HepG2 (cell line): ENCODE data around the gene ALOX5AP. TPM values are rescaled to one million over a fixed set of nuclear protein-coding genes. Genes with fewer than 3 reads are reported as not detected.

ENCODE experiments used
- AFF4 ChIP-seq: sonication (generic); formaldehyde crosslinking; IDR thresholded peaks from 2 replicates; pipeline ENCODE4 v1.4.0; 2020; ENCODE audit warnings: missing genetic modification reagents
- FOXA3 ChIP-seq: IDR thresholded peaks from 2 replicates; pipeline ENCODE4 v1.6.1; 2016; ENCODE audit warnings: missing genetic modification reagents, missing compliant biosample characterization
- FOXO1 ChIP-seq: sonication (generic); formaldehyde crosslinking; IDR thresholded peaks from 2 replicates; pipeline ENCODE4 v1.4.0; 2020; ENCODE audit warnings: missing genetic modification reagents
- GPN1 ChIP-seq: sonication (generic); formaldehyde crosslinking; IDR thresholded peaks from 2 replicates; pipeline ENCODE4 v1.5.1; 2020; ENCODE audit warnings: missing genetic modification reagents, borderline replicate concordance
- HCFC1 ChIP-seq: fragments of 150-350 bp; IDR thresholded peaks from 2 replicates; pipeline ENCODE4 v1.6.1; 2014; ENCODE audit warnings: low read depth, low read length
- HOXA9 ChIP-seq: sonication (generic); formaldehyde crosslinking; IDR thresholded peaks from 2 replicates; pipeline ENCODE4 v1.8.1; 2022; ENCODE audit warnings: missing genetic modification reagents, mild to moderate bottlenecking, moderate library complexity, borderline replicate concordance
- JUNB ChIP-seq: sonication (generic); formaldehyde crosslinking; IDR thresholded peaks from 2 replicates; pipeline ENCODE4 v1.8.0; 2022; ENCODE audit warnings: missing genetic modification reagents, mild to moderate bottlenecking, borderline replicate concordance
- JUND ChIP-seq: sonication (generic); formaldehyde crosslinking; IDR thresholded peaks from 2 replicates; pipeline ENCODE4 v1.8.0; 2022; ENCODE audit warnings: mild to moderate bottlenecking, missing genetic modification reagents
- NFE2 ChIP-seq: sonication (generic); formaldehyde crosslinking; IDR thresholded peaks from 2 replicates; pipeline ENCODE4 v1.4.0; 2020; ENCODE audit warnings: missing genetic modification reagents
- PHF8 ChIP-seq: sonication (generic); formaldehyde crosslinking; IDR thresholded peaks from 2 replicates; pipeline ENCODE4 v1.5.0; 2020; ENCODE audit warnings: missing genetic modification reagents
- POLR2AphosphoS2 ChIP-seq: IDR thresholded peaks from 2 replicates; pipeline ENCODE4 v1.6.1; 2011; ENCODE audit warnings: low read depth, low read length, improper control_type of control experiment
- POLR2G ChIP-seq: fragments of 200-400 bp; formaldehyde crosslinking; IDR thresholded peaks from 2 replicates; pipeline ENCODE4 v1.6.1; 2018; ENCODE audit warnings: mild to moderate bottlenecking, low read depth, low read length, moderate library complexity
- TBP ChIP-seq: sonication (generic); formaldehyde crosslinking; IDR thresholded peaks from 2 replicates; pipeline ENCODE4 v1.5.0; 2020; ENCODE audit warnings: missing genetic modification reagents
- YEATS4 ChIP-seq: sonication (generic); formaldehyde crosslinking; IDR thresholded peaks from 2 replicates; pipeline ENCODE4 v1.4.0; 2020; ENCODE audit warnings: missing genetic modification reagents, borderline replicate concordance
- ZNF44 ChIP-seq: sonication (generic); formaldehyde crosslinking; IDR thresholded peaks from 2 replicates; pipeline ENCODE4 v1.5.1; 2020; ENCODE audit warnings: mild to moderate bottlenecking, missing genetic modification reagents
- polyA plus RNA-seq, 8 experiments: library from polyadenylated mRNA; depleted of rRNA in 3 of 8; stranded (reverse) in 7 of 8; unstranded in 1 of 8; fragments of >200 nt; fragmentation: Illumina TruSeq in 4 of 8; extraction: Trizol in 4 of 8; gene quantifications; 2 replicates each; pipeline versions ENCODE4 v1.2.1 to v1.2.3, GENCODE V29; 2011 to 2016; ENCODE audit warnings: low read depth in 4 of 8, missing spikeins in 1 of 8, mixed read lengths in 1 of 8; ENCODE audit not compliant: insufficient read depth in 1 of 8
- total RNA-seq, 5 experiments: library from RNA; depleted of rRNA; stranded (reverse); fragments of >200 nt; fragmentation: Illumina TruSeq; extraction: Trizol; gene quantifications; 2 replicates each; pipeline ENCODE4 v1.2.3, GENCODE V29; 2016; ENCODE audit warnings: low read depth in 1 of 5
- TF ChIP-seq, protein P1 (sequence below): sonication (generic); formaldehyde crosslinking; IDR thresholded peaks from 2 replicates; pipeline ENCODE4 v1.8.0; 2022; ENCODE audit warnings: missing genetic modification reagents, mild to moderate bottlenecking, borderline replicate concordance
- TF ChIP-seq, protein P2 (sequence below): sonication (generic); formaldehyde crosslinking; IDR thresholded peaks from 2 replicates; pipeline ENCODE4 v1.4.0; 2020; ENCODE audit warnings: mild to moderate bottlenecking, missing genetic modification reagents
- TF ChIP-seq, protein P3 (sequence below): sonication (generic); formaldehyde crosslinking; IDR thresholded peaks from 2 replicates; pipeline ENCODE4 v1.4.0; 2020; ENCODE audit warnings: missing genetic modification reagents
- TF ChIP-seq, protein P4 (sequence below): sonication (generic); formaldehyde crosslinking; IDR thresholded peaks from 2 replicates; pipeline ENCODE4 v1.5.1; 2020; ENCODE audit warnings: mild to moderate bottlenecking, missing genetic modification reagents, borderline replicate concordance

The ALOX5AP gene
- total and polyA plus RNA-seq, 2 of the 13 experiments (the other 11 are each of a cell fraction or from before 2014, with no cell fraction given), result 0.97 to 1.2 TPM

GRCh38 chr13:30805132-30805537 lies 69.8 kb downstream of the ALOX5AP start (continued):
- TF ChIP-seq YEATS4 (CRISPR knock-in tag), result peak; percentile 68
- TF ChIP-seq, protein P1, sequence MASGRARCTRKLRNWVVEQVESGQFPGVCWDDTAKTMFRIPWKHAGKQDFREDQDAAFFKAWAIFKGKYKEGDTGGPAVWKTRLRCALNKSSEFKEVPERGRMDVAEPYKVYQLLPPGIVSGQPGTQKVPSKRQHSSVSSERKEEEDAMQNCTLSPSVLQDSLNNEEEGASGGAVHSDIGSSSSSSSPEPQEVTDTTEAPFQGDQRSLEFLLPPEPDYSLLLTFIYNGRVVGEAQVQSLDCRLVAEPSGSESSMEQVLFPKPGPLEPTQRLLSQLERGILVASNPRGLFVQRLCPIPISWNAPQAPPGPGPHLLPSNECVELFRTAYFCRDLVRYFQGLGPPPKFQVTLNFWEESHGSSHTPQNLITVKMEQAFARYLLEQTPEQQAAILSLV (CRISPR knock-in tag), result no peak
- TF ChIP-seq, protein P2, sequence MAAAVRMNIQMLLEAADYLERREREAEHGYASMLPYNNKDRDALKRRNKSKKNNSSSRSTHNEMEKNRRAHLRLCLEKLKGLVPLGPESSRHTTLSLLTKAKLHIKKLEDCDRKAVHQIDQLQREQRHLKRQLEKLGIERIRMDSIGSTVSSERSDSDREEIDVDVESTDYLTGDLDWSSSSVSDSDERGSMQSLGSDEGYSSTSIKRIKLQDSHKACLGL (CRISPR knock-in tag), result no peak
- no peak for TF ChIP-seq PHF8 (CRISPR knock-in tag)
- TF ChIP-seq HOXA9, result no peak
- no peak for TF ChIP-seq JUNB (CRISPR knock-in tag)
- TF ChIP-seq FOXO1, result peak; percentile 36; the same call in 1 of the 2 replicates
- TF ChIP-seq GPN1 (CRISPR knock-in tag), result no peak
- TF ChIP-seq JUND (CRISPR knock-in tag), result no peak
- no peak for TF ChIP-seq AFF4 (CRISPR knock-in tag)
- TF ChIP-seq POLR2AphosphoS2, result no peak
- TF ChIP-seq ZNF44 (CRISPR knock-in tag), result no peak
- TF ChIP-seq TBP, result no peak
- TF ChIP-seq HCFC1, result no peak
- TF ChIP-seq, protein P3, sequence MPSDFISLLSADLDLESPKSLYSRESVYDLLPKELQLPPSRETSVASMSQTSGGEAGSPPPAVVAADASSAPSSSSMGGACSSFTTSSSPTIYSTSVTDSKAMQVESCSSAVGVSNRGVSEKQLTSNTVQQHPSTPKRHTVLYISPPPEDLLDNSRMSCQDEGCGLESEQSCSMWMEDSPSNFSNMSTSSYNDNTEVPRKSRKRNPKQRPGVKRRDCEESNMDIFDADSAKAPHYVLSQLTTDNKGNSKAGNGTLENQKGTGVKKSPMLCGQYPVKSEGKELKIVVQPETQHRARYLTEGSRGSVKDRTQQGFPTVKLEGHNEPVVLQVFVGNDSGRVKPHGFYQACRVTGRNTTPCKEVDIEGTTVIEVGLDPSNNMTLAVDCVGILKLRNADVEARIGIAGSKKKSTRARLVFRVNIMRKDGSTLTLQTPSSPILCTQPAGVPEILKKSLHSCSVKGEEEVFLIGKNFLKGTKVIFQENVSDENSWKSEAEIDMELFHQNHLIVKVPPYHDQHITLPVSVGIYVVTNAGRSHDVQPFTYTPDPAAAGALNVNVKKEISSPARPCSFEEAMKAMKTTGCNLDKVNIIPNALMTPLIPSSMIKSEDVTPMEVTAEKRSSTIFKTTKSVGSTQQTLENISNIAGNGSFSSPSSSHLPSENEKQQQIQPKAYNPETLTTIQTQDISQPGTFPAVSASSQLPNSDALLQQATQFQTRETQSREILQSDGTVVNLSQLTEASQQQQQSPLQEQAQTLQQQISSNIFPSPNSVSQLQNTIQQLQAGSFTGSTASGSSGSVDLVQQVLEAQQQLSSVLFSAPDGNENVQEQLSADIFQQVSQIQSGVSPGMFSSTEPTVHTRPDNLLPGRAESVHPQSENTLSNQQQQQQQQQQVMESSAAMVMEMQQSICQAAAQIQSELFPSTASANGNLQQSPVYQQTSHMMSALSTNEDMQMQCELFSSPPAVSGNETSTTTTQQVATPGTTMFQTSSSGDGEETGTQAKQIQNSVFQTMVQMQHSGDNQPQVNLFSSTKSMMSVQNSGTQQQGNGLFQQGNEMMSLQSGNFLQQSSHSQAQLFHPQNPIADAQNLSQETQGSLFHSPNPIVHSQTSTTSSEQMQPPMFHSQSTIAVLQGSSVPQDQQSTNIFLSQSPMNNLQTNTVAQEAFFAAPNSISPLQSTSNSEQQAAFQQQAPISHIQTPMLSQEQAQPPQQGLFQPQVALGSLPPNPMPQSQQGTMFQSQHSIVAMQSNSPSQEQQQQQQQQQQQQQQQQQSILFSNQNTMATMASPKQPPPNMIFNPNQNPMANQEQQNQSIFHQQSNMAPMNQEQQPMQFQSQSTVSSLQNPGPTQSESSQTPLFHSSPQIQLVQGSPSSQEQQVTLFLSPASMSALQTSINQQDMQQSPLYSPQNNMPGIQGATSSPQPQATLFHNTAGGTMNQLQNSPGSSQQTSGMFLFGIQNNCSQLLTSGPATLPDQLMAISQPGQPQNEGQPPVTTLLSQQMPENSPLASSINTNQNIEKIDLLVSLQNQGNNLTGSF (CRISPR knock-in tag), result no peak
- TF ChIP-seq, protein P4, sequence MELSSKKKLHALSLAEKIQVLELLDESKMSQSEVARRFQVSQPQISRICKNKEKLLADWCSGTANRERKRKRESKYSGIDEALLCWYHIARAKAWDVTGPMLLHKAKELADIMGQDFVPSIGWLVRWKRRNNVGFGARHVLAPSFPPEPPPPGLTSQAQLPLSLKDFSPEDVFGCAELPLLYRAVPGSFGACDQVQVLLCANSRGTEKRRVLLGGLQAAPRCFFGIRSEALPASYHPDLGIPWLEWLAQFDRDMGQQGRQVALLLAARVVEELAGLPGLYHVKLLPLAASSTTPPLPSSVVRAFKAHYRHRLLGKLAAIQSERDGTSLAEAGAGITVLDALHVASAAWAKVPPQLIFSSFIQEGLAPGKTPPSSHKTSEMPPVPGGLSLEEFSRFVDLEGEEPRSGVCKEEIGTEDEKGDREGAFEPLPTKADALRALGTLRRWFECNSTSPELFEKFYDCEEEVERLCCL (CRISPR knock-in tag), result no peak
- TF ChIP-seq POLR2G, result no peak
- no peak for TF ChIP-seq NFE2
- 0 out of 2 replicates have a peak, but pooled peaks have one; percentile 19 for TF ChIP-seq FOXA3 (CRISPR knock-in tag)
